Activated T-cell treated with anti-CD3 and anti-CD28 coated beads for 24 hours (primary cell): ENCODE data around the gene RNF2.

Experiments
- DNase-seq: peaks from one replicate; pipeline ENCODE4 v3.0.0-alpha.2; 2020; ENCODE audit warnings: low read depth

Gene RNF2

GRCh38 chr1:185096531-185096930, 51.2 kb downstream of the RNF2 start:
- DNase-seq: no peak

DNA sequence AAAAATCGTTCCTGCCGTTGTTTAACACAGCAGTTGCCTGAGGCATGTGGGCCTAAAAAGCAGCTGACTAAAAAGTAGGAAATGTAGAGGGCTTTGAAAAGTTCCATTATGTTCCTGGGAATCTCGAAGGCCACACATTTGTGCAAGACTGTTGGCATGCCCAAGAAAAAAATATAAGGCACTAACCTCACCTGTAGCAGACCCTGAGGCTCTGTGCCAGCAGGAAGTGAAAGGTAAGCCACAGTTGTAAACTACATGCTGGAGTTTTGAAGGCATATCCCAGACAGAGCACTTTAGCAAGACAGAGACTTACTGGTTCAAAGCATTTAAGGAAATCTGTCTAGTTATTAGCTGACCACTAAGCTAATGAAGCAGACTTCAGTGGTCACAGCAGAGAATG, 58.7 kb downstream of the RNF2 start:
- DNase-seq: no peak

GRCh38 chr1:185105121-185105520, 59.8 kb downstream of the RNF2 start:
- no peak for DNase-seq

GRCh38 chr1:185108321-185108720, 63.0 kb downstream of the RNF2 start:
- DNase-seq: no peak

- no peak for DNase-seq
Measured at GRCh38 chr1:185110145-185110544, 64.8 kb downstream of the RNF2 start.

GRCh38 chr1:185111873-185112272, 66.5 kb downstream of the RNF2 start:
- no peak for DNase-seq

DNA sequence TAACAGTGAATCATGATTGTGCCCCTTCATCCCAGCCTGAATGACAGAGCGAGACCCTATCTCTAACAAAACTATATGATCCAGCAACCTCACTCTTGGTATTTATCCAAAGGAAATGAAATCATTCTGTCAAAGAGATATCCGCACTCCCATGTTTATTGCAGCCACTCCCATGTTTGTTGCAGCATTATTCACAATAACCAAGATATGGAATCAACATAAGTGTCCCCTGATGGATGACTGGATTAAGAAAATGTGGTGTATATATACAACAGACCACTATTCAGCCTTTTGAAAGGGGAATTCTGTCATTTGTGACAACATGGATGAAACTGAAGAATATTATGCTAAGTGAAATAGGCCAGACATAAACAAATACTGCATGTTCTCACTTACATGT, 67.0 kb downstream of the RNF2 start:
- no peak for DNase-seq

- DNase-seq: no peak
Measured at GRCh38 chr1:185129708-185130107, 84.3 kb downstream of the RNF2 start.

GRCh38 chr1:185132534-185132933, 87.2 kb downstream of the RNF2 start:
- no peak for DNase-seq

DNA sequence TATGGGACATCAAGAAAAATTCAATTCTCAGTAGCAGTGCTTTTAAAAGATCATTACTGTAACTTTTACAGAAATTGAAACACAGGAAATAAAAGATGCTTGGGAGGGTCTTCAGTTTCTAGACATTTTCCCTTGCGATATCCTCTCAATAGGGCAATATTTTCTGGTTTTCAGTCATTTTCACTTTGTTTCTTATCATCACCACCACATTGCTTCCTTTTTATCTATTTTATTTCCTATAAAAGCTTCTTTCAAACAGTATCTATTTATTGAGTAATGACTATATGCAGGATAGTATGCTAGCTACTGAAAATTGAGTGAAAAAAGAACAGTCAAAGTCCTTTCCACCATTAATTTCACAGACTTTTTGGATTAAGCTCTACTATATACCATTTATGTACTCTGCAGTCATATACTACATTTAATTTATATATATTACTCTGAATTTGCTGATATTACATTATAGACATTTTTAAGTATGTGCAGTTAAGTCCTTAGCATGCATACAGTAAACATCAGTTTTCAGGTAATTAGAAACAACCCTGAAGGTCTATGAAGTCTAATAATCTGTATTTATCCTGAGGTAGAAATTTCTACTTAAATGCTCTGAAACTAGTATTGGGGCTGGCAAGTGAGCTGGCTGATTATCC, 92.7 kb downstream of the RNF2 start:
- DNase-seq: no peak

DNA sequence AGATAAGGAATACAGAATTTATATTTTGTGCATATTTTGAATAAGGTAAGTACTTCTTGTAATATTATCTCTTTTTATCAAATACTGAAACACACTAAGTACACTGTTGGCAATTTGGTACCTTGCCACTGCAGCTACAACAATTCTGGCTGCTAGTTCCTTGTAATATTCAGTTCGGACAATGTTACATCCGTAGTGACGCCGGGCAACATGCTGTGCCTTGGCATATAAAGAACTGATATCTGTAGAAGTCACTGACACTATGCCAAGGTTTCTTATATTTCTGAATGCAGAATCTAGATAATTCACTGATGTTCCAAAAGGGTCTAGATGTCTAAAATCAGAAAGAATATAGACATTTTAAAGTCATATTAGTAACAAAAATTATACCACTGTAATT, 93.9 kb downstream of the RNF2 start:
- DNase-seq: no peak

- DNase-seq: no peak
Measured at GRCh38 chr1:185144233-185144632, 98.9 kb downstream of the RNF2 start.

DNA sequence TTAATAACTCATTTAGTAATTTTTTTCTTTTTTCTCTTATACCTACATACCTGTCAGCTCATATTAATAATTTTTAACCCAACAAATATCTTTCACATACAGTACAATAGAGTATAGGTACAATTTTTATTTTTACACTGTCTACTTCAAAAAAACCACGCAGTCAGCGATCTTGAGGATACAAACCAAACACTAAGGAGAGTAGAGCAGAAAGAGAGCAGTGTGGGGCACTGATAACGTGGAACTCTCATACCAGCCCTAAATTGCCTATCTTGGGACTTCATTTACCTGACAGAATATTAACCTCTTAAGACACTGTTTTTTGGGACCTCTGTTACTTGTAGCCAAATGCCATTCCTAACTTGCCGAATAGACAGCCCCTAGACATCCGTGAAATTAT, 105.9 kb downstream of the RNF2 start:
- DNase-seq: no peak
